GF-D8 (cell line): ENCODE measurements around the gene KLHL29.

Source experiments
- DNase-seq: peaks from one replicate; lab custom pipeline; 2025; lab: John Stamatoyannopoulos, UW

KLHL29 gene

DNA sequence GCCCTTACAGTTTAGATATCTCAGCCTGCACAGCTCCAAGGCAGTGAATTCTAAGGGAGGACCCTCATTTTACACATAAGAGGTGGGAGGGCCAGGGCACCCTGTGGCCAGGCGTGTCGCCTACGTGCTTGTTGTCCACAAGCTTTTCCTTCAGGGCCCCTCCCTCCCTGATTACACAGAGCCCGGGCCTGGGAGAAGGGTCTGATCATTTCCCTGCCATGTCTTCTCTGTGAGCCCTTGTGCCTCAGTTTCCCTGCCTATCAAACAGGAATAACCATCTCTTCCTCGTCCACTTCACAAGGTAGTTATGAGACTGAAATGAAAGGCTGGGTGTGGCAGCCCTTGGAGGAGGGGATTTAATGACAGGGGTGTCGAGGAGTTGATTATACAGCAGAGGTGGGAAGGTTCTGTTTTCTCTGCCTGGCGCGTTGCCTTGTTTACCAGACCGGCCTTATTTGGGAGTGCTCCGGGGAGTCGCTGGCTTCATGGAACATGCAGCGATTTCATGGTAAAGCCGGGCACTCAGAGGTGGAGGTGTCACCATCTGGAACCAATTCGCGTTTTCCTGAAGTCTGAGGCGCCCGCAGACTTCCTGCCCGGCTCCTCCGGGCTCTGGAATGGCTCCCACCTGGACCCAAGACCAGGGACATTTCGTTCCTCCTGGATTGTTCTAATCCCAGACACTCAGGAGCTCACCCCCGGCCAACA lies 208.9 kb downstream of the KLHL29 start:
- no peak for DNase-seq

DNA sequence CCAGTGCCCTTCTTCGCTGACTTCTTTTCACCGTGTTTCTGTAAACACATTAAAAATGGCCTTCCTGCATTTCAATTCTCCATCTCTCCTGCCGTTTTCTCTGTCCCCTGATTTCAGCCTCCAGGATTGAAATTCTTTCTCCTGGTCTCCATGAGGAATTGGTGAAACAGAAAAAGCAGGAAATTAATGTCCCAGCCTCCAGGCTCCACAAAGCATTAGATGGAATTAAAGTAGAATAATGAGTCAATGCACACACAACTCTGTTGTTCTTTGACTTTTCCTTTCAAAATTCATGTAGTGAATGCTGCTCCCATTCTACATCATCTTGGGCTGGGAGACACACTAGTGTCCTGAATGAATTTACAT lies 209.5 kb downstream of the KLHL29 start:
- DNase-seq, result no peak

DNA sequence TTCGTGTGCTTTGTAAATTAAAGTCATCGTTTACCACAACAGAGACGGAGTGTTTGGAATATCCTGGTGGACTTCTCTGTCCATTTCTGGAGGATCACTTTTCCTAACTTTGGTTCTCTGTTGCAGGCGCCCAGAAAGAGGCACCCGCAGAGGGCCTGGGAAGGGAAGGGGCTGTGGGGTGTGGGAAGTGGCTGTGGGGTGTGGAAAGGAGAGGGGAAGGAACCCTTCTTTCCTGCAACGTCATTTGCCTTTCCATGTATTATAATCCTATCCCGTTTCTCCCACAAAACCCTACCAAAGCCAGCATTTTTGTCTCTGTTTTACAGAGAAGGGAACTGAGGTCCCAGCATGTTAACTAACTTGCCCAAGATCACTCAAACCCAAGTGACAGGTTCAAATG lies 210.0 kb downstream of the KLHL29 start:
- no peak for DNase-seq

DNA sequence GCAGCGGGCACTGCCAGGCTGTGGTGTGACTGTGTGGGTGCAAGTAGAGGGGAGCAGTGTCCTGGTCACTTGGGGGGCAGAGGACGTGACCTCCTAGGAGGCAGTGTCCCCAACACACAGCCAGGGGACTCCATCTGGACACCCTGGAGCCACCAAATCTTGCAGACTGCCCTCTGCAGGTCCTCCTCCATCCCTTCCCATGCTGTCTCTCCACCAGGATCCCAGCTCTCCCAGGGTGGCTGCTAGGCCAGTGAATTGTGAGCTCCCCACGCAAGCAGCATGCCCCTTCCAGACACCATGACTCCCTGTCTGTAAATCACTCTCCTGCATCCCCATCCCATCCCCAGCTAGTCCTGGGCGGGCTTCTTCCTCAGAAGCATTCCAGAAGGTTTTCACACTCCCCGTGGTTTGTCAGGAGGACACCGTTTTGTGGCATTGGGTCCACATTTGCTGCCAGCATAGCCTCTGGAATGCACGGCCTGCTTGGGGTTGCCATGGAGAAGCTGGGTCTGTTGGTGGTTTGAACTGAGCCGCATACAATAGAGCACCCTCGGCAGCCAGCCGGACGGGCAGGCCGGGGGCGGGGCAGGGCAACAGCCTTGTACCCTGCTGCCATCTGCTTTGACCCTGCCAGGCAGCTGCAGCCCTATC lies 210.7 kb downstream of the KLHL29 start:
- no peak for DNase-seq

DNA sequence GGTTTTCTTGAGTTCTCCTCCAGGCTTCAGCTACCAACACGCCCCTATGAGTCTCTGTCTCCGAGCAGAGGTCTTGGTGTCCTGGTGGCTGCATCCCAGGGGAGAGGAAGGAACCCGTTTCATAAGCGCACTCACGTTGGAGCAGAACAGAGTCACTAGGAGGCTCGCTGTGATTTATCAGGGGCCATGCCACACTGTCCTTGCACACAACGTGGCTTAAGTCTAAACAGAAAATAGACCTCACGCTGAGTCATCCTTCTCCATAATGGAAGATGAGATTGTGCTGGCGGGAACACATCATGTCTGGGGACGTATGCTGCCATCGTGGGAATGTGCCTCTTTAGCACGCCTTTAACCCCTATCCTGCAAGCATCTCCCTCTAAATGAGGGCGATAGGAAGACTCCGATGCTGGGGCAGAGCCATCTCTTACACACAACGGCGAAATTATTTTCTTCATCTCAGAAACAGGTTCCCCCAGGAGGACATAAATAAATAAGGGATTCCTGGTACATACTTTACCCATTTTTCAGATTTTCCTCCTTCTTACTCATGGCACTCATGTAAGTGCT lies 211.4 kb downstream of the KLHL29 start:
- no peak for DNase-seq

DNA sequence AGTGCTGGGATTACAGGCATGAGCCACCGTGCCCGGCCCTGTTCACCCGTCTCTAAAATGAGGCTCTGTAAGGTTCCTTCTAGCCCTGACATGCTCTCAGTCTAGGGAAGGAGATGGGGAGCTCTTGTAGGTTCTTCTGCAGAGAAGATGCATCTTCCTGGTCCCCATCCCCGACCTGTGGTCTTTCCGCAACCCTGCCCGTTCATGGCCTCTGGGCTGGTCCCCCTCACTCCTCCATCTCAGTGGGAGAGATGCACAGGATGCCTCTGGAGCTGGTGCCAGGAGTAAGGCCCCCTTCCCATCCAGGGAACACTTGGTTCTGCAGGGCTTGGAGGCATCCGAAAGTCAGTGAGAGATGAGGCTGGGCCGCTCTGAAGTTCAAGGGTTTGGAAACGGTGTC lies 212.7 kb downstream of the KLHL29 start:
- no peak for DNase-seq

DNA sequence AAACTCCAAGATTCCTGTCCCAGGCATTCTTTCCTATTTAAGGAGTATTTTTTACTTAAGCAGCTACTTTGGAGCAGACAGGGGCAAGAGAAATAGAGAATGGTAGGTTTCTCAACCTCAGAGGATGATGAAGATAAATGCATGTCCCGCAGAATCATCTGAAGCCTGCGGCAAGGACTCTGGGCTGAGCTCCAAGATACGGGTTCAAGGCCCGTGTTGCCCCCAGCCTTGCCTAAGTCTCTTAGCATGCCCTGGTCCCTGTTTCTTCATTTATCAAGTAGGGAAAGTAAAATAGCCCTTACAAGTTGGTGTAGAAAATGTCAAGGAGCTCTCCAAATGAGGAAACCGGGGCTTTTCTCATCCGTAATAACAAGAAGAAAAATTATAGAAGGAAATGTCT lies 214.0 kb downstream of the KLHL29 start:
- no peak for DNase-seq

DNA sequence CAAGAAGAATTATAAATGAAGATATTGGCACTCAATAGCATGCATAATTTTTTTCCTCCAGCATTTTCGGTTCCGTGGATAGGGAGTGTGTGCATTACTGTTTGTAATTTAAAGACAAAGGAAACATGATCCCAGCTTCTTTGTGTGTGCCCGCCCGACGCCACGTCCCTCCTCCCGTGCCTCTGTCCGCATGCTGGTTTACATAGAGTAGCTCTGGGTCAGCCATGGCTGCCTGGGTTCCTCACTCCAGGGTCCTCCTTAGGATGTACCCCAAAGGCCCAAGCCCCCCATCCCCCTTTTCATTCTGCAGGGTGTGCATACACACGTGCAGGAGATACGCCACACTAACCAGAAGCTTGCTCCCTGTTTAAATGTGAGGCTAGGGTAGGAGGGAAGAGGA lies 214.7 kb downstream of the KLHL29 start:
- no peak for DNase-seq

DNA sequence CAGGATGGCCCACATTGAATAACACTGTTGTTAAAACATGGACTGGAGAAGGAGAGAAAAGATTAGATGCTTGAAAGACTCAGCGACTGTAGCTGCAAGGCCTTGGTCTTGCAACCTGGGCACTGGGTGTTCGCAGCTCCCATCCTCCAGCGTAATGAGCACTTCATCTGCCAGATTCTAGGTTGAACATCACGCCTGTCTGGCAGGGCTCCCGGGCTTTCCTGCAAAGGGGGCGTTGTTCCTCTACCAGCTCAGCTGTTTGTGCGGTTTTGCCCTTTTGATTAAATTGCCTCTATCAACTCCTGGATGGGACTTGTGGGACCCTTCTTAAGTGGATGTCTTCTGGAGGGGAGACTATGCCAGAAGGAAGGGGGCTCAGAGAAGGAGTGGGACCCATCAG lies 215.4 kb downstream of the KLHL29 start:
- no peak for DNase-seq

DNA sequence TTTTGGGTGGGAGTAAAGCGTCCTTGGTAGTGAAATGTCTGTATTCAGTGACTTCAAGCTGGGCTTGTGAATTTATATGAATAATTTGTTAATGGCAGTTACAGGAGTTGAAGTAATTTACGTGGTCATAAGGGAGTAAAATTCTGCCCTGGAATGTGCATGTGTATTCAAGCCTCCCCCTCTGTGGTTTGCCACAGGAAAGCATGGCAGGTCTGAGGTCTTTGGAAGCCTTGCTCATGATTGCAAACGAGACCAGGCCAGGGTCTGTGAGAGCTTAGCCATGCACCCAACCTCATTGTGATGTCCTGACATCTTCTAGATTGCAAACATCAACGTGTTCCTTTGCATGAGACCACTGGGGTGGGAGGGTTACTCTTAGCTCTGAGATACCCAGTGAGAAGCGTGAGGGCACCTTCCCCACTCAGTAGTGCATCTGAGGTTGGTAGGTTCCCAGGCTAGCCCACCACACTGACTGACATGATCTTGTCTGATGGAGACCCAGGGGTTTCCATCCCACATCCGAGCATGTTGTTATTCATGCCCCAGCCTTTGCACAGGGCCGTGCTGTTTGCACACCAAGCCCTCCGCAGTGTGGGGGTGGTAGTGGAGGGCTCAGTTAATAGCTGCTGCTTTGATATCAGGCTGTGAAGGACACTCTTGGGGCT lies 216.5 kb downstream of the KLHL29 start:
- no peak for DNase-seq

DNA sequence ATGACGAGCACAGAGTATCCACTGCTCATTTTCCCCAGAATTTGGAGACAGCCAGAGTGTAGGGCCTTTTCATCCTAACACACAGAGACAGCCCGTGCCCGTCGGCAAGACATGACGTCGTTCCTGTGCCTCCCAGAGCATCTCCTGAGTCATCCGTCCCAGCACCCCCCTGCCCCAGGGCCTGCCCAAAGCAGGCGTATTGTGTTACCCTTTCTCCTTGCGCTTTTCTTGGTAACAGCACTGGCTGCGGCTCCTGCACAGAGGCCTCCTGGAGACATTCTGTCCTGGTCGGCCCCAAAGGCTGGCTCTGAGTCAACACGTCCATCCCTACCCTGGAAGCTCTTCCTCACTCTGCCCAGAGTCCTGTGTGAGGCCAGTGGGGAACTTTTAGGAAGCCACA lies 217.1 kb downstream of the KLHL29 start:
- DNase-seq, result no peak

DNA sequence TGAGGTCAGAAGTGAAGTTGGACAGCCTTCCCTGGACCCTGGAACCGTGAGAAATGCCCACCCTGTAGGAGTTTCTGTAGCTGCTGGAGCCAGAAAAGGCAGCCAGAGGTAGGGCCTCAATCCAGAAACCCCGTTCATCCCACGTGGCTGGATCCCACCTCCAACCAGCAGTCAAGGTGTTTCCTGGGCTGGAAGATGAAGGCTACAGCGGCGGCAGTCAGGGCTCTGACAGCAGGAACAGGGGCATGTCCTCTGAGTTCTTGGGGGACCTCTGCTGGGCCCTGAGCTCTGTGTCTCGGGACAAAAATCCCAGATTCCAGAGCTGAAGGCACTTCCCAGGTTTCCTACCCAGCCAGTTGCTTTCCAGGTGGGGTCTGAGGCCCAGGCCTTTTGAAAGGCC lies 218.2 kb downstream of the KLHL29 start:
- no peak for DNase-seq

DNA sequence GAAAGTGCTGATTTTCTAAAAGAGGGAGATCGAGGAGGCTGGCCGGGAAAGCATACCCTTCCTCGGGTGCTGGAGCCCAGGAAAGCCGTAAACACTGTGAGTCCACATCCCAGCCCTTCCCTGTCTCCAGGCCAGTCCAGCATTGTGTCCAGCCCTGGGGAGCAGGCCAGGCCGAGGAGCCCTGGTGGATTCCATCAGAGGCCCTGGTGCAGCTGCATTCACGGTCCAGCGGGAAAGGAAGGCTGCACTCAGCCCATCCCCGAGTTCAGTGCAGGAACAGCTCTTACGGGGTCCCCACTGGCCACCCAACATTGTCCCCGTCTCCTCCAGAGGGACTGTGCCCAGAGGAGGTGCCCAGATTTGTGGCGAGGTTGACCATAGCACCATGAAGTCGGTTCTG lies 218.6 kb downstream of the KLHL29 start:
- no peak for DNase-seq

DNA sequence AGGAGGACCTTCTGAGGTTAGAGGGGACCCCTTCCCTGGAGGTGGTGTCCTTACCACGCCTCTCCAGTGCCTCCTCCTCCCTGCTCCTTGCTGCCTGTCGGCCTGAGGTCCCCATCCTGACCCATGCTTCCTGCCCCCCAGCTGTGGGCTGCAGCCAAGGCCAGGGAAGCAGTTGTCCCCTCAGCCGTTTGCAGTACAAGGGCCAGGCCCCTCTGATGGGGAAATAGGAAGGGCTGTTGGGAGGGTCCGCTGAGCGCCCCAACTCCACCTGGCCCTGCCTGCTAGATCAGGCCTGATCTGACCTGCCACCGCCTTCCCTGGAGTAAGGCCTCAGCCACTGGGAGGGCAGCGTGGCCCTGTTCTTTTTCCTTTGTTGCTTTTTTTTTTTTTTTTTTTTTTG lies 219.8 kb downstream of the KLHL29 start:
- DNase-seq, result no peak

DNA sequence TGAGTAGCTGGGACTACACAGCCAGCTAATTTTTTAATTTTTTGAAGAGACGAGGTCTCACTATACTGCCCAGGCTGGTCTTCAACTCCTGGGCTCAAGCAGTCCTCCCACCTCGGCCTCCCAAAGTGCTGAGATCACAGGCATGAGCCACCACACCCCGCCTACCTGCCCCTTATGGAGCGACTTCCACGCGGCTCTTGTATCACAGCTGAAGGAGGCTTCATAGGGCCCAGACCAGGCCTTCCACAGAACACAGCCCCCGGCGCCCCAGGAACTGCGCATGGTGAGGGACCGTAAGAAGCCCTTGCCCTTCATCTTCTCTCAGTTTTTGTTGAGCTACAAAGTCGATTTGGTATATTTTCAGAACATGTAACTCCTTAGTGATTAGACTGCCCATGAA lies 220.3 kb downstream of the KLHL29 start:
- no peak for DNase-seq

DNA sequence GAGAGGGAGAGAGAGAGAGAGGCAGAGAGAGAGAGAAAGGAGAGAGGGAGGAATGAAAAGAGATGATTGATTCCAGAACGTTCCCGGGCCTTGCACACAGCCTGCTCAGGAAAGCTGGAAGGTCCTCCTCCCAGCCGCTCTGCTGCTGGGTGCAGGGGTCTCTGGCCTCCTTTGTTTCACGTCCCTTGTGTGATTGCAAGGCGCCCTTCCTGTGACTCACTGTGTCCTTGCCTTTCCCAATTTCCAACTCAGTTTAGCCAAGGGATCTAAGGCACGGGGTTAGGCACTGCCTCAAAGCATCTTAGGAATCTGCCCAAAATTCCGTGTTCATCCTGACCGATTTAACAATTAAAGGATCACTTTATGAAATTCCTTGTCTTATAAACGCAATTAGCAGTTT lies 221.2 kb downstream of the KLHL29 start:
- DNase-seq, result no peak

DNA sequence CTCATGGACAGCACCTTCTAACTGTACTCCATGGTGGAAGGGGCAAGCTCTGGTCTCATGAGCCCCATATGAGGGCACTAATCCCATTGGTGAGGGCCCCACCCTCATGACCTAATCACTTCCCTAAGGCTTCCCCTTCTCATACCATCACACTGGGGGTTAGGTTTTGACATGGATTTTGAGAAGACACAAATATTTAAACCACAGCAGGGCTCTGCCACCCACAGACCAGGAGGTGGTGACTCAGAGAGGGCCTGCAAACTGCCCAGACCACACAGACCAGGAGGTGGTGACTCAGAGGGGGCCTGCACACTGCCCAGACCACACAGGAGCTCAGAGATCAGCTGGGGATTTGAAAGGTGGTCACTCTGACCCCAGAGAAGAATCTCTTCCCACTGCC lies 222.0 kb downstream of the KLHL29 start:
- no peak for DNase-seq

DNA sequence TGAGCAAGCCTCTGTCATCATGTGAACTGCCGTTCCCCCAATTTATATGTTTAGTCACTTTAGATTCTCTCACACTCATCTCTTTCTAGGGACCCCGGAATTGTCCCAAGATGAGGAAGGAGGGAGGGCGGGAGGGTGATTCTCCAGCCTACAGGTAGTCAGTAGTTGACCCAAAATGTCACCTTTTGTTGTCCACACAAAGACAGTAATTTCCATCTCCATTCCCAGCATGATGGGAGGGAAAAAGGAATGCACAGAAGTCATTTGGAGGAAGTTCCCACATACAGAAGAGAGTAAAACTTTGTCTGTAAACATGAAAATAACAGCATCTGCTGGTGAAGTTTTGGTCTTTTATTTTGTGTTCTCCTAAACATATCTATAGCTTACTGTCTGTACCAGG lies 222.9 kb downstream of the KLHL29 start:
- no peak for DNase-seq

DNA sequence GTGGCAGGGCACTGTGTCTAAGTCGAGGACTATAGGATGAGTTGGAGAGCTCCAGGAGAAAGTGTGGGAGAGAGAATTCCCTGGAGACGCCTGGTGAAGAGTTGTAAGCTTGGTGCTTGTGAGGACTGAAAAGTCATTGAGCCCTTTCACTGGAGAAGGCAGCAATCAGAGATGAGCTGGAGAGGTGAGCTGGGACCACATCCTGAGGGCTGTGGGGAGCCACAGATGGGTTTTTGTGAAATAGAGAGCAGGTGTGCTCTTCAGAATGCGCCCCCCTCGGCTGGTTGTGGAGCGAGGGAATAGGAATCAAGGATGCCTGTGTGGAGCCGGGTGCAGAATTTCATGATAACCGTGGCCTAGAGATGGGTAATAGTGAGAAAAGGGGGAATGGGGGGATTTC lies 224.3 kb downstream of the KLHL29 start:
- DNase-seq, result no peak

DNA sequence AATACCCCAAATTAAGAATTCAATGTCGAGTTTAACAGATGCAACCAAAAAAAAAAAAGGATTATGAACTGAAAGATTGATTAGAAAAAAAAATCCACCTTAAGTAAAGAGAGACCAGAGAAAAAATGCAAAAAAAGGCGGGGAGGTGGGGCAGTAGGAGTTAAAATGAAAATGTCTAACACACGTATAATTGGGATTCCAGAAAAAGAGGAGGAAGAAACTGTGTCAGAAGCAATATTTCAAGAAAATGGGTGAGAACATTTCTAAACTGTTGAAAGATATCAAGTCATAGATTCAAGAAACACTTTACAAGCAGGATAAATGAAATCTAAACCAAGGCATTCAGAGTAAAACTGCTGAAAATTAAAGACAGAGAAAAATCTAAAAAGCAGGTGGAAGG lies 226.9 kb downstream of the KLHL29 start:
- DNase-seq, result no peak

DNA sequence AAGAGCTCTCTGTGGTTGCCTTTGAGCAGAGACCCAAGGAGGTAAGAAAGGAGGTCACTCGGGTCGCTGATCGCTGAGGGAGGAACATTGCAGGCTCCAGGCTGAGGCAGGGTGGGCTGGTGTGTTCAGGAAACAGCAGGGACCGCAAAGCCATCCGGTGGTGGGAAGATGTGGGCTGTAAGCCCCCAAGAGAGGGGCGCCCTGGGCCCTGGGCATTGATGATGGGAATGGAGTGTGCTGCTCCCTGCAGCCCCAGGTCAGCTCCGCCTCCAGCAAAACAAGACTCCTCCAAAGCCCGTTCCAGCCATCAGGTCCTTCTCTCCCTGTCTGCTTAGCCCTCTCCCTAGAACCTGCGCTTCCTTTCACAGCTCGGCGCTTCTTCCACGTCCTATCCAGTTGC lies 229.7 kb downstream of the KLHL29 start:
- DNase-seq, result no peak

DNA sequence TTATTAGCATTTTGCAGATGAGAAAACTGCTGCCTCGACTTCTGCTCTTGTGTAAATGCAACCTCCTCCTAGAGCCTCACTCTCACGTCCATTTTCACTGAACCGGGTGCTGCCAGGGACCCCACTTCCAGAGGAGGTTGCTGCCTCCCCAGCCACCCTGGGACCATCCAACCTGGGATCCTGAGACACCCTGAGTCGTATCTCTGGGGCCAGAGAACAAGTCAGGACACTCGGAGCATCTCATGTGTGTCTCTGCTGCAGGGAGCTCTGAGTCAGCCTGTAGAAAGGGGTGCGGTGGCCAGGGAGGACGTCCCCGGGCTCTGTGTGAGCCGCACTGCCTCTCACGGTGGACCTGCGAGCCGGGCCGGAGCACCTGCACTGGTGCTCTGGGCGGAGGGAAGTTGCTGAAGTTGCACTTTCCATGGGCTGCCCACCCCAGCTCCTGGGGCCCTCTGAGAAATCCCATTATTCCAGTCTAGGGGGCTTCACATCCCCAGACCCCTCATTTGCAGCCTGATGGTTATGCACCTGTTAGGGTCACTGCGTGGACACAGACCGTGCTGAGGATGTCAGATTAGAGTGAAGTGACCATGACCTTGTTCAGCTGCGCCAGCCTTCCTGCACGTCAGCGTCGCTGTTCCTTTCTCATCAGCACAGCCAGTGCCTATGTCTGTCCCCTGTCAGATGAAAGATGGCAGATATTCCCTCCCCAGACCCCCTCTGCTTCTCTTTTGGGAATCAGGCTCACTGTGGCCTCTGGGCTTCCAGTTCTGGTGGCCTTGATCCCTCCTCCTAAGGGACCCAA lies 230.4 kb downstream of the KLHL29 start:
- DNase-seq, result no peak

DNA sequence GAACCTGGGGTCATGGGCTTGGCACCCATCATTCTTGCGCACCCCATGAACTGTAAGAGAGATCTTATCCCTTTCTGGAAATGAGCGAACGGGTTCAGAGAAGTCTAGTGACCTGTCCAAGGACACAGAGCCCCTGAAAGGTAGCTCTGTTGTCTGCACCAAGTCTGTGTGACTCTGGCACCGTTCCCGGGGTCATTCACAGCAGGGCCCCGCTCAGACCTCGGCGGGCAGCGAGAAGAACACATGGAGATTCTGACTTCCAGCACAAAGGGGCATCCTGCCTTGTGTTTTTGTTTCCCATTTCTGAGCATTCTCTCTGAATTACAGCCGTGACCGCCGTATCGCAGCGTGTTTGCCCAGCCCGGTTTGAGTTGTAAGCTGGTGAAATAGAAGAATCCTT lies 231.7 kb downstream of the KLHL29 start:
- DNase-seq, result no peak
